Adrenal gland (tissue), 5 donors: ENCODE measurements around the gene TIMM23.

Experiments
- POLR2A ChIP-seq, 2 donors: fragments of 450-650 bp; IDR thresholded peaks; one replicate each; pipeline ENCODE4 v1.6.1; 2017; ENCODE audit warnings: antibody characterized with exemption in 2 of 2, mild to moderate bottlenecking in 2 of 2, moderate library complexity in 1 of 2
- TF ChIP-seq, protein P1 (sequence below), 6 experiments: fragments of 450-650 bp in 4 of 6; fragments of 200-600 bp in 2 of 6; sonication (generic) in 1 of 6; IDR thresholded peaks; 1 replicate in 5 of 6; 2 replicates in 1 of 6; pipeline versions ENCODE4 v1.5.1 to v1.8.0; 2016 to 2021; ENCODE audit warnings: antibody characterized with exemption in 6 of 6, mild to moderate bottlenecking in 2 of 6, moderate library complexity in 1 of 6
- donor health status: DM: no; HTN: no; CAD: no.

DNA sequence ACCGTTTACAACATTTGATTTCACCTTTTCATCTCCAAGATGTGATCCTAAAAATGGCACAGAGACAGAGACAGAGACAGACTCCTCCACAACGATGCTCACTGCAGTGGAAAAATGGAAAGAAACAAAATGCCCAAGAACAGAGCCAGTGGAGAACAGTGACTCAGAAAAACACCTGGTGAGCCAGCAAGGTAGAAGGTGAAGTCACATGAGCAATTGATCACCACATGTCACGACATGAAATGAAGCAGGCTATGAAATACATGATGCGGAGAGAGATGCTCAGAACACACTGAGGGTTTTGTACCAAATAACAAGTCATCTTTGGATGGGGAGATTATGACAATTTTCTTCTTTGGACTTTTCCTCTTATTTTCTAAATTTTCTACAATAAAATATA is 70.2 kb downstream of the TIMM23 start:
- TF ChIP-seq, protein P1, sequence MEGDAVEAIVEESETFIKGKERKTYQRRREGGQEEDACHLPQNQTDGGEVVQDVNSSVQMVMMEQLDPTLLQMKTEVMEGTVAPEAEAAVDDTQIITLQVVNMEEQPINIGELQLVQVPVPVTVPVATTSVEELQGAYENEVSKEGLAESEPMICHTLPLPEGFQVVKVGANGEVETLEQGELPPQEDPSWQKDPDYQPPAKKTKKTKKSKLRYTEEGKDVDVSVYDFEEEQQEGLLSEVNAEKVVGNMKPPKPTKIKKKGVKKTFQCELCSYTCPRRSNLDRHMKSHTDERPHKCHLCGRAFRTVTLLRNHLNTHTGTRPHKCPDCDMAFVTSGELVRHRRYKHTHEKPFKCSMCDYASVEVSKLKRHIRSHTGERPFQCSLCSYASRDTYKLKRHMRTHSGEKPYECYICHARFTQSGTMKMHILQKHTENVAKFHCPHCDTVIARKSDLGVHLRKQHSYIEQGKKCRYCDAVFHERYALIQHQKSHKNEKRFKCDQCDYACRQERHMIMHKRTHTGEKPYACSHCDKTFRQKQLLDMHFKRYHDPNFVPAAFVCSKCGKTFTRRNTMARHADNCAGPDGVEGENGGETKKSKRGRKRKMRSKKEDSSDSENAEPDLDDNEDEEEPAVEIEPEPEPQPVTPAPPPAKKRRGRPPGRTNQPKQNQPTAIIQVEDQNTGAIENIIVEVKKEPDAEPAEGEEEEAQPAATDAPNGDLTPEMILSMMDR (IDR thresholded peaks at IDR 0.05) = no peak
- TF ChIP-seq POLR2A (IDR thresholded peaks at IDR 0.05) = no peak
